ENCODE data around the gene KASH5. TPM values are rescaled to one million over a fixed set of nuclear protein-coding genes. Genes with fewer than 3 reads are reported as not detected.

The KASH5 gene
- total and polyA plus RNA-seq, 2 donors: 0.09 TPM

DNA sequence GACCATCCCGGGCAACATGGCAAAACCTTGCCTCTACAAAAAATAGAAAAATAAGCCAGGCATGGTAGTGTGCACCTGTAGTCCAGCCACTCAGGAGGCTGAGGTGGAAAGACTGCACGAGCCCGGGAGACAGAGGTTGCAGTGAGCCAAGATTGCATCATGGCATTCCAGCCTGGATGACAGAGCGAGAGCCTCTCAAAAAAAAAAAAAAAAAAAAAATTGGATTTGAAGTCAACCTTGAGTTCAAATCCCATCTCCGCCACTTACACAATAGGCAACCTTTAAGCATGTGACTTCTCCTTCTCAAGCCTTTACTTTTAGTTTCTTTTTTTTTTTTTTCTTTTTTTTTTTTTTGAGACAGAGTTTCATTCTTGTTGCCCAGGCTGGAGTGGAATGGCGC is 12.0 kb downstream of the KASH5 start:
- Histone ChIP-seq H3K36me3 (ENCODE audit: control insufficient read depth in 2 of 2, insufficient read depth in 2 of 2, low read length in 1 of 2) (no peaks in the 10 kb centered on the region), H3K27ac (ENCODE audit: low read depth in 1 of 2, low read length in 1 of 2) (no peak overlapping the region), H3K4me3 (ENCODE audit: low read length in 2 of 2) (no peak overlapping the region), H3K4me1 (ENCODE audit: control insufficient read depth in 2 of 2, insufficient read depth in 2 of 2, low read length in 2 of 2) (peaks cover 10 to 38% of the 10 kb centered on the region in 2 donors), H3K9me3 (ENCODE audit: control insufficient read depth in 2 of 2, insufficient read depth in 1 of 2, low read length in 1 of 2) (no peaks in the 10 kb centered on the region), H3K27me3 (ENCODE audit: control insufficient read depth in 2 of 2, insufficient read depth in 1 of 2, low read length in 1 of 2) (peaks cover 0 to 9% of the 10 kb centered on the region in 2 donors)
- DNase-seq (ENCODE audit: low read depth in 6 of 9, low spot score in 9 of 9): no peak
- 98% methylated on average over 6 of the region's 6 CpGs for WGBS

GRCh38 chr19:49403404-49404187 is 15.5 kb downstream of the KASH5 start:
- Histone ChIP-seq H3K27ac (ENCODE audit: low read depth in 1 of 2, low read length in 1 of 2) (peak overlapping the region; percentile 8 to 50), H3K4me3 (ENCODE audit: low read length in 2 of 2) (no peak overlapping the region), H3K4me1 (ENCODE audit: control insufficient read depth in 2 of 2, insufficient read depth in 2 of 2, low read length in 2 of 2) (peaks cover 5 to 36% of the 10 kb centered on the region in 2 donors), H3K27me3 (ENCODE audit: control insufficient read depth in 2 of 2, insufficient read depth in 1 of 2, low read length in 1 of 2) (peaks cover 0 to 2% of the 10 kb centered on the region in 2 donors), H3K9me3 (ENCODE audit: control insufficient read depth in 2 of 2, insufficient read depth in 1 of 2, low read length in 1 of 2) (peaks cover 0 to under 1% of the 10 kb centered on the region in 2 donors), H3K36me3 (ENCODE audit: control insufficient read depth in 2 of 2, insufficient read depth in 2 of 2, low read length in 1 of 2) (no peaks in the 10 kb centered on the region)
- peak in 1 of 9 donors; percentile 46 for DNase-seq (ENCODE audit: low read depth in 6 of 9, low spot score in 9 of 9)
- 60% methylated on average over 7 of the region's 7 CpGs for WGBS

DNA sequence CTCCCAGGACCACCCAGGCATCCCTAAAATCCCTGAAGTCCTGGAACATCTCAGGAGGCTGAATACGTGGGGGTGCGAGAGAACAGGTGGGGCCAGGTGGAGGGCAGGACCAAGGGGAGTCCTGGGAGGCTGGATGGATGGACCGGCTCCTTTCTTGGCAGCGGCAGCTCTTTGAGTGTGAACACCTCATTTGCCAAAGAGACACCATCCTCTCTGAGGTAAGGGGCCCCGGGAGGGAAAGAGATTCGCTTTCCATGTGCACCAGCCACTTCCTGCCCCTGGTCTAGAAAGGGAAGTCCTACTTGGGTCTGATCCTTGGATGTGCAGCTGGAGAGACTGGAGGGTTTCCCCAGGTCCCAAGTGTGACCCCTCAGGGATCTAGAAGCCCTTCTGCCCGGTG is 19.0 kb downstream of the KASH5 start:
- Histone ChIP-seq H3K4me3 (ENCODE audit: low read length in 2 of 2) (no peak overlapping the region), H3K4me1 (ENCODE audit: control insufficient read depth in 2 of 2, insufficient read depth in 2 of 2, low read length in 2 of 2) (peaks cover 9 to 43% of the 10 kb centered on the region in 2 donors), H3K27me3 (ENCODE audit: control insufficient read depth in 2 of 2, insufficient read depth in 1 of 2, low read length in 1 of 2) (peaks cover 0 to 2% of the 10 kb centered on the region in 2 donors), H3K36me3 (ENCODE audit: control insufficient read depth in 2 of 2, insufficient read depth in 2 of 2, low read length in 1 of 2) (no peaks in the 10 kb centered on the region), H3K9me3 (ENCODE audit: control insufficient read depth in 2 of 2, insufficient read depth in 1 of 2, low read length in 1 of 2) (peaks cover 0 to 7% of the 10 kb centered on the region in 2 donors), H3K27ac (ENCODE audit: low read depth in 1 of 2, low read length in 1 of 2) (no peak overlapping the region)
- WGBS: 88% methylated on average over 7 of the region's 7 CpGs
- DNase-seq (ENCODE audit: low read depth in 6 of 9, low spot score in 9 of 9): no peak

DNA sequence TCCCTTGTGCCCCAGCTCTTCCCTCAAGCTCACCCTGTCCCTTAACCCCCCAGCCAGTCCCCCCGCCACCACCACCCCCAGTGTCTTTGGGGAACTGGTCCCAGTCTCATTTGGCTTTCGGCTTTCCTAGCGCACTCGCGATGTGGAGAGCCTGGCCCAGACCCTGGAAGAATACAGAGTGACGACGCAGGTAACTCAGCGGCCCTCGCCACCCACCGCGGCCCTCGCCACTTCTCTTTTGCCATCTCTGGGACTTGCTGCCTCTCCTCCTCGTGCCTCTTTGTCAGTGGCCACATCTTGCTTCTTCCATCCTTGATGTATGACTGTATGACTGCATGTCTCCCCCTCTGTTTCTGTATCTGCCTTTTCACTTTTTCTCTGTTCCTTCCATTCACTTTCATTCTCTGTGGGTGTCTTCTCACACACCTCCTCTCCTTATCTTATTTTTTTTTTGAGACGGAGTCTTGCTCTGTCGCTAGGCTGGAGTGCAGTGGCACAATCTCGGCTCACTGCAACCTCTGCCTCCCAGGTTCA is 19.5 kb downstream of the KASH5 start:
- H3K27ac ChIP-seq (ENCODE audit: low read depth in 1 of 2, low read length in 1 of 2): no peak overlapping the region
- peaks cover 9 to 43% of the 10 kb centered on the region in 2 donors for H3K4me1 ChIP-seq (ENCODE audit: control insufficient read depth in 2 of 2, insufficient read depth in 2 of 2, low read length in 2 of 2)
- H3K36me3 ChIP-seq (ENCODE audit: control insufficient read depth in 2 of 2, insufficient read depth in 2 of 2, low read length in 1 of 2): no peaks in the 10 kb centered on the region
- DNase-seq (ENCODE audit: low read depth in 6 of 9, low spot score in 9 of 9): no peak
- H3K9me3 ChIP-seq (ENCODE audit: control insufficient read depth in 2 of 2, insufficient read depth in 1 of 2, low read length in 1 of 2): peaks cover 0 to 7% of the 10 kb centered on the region in 2 donors
- no peak overlapping the region for H3K4me3 ChIP-seq (ENCODE audit: low read length in 2 of 2)
- peaks cover 0 to 2% of the 10 kb centered on the region in 2 donors for H3K27me3 ChIP-seq (ENCODE audit: control insufficient read depth in 2 of 2, insufficient read depth in 1 of 2, low read length in 1 of 2)
- 95% methylated on average over 16 of the region's 16 CpGs for WGBS

DNA sequence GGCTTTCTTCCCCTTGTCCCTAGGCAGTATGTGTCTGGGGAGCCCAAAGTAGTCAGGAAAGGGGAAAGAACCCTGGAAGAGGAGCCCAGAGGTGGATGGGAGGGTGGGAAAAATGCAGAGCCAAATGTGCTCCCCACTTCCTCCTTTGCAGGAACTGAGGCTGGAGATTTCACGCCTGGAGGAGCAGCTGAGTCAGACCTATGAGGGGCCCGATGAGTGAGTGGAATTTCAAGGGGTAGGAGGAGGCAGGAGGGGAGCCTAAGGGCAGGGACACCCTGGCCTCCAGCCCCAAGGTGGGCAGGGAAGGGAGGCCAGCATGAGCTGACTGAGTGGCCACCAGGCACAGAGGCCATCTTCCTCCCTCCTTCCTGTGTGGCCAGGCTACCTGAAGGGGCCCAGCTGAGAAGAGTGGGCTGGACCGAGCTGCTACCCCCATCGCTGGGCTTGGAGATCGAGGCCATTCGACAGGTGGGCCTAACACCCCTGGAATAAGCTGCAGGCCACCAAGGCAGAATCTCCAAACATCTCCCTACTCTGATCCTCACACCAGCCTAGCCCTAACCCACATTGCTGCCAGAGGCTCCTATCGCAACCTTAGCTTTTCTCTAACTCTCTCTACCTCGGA is 20.9 kb downstream of the KASH5 start:
- Histone ChIP-seq H3K4me1 (ENCODE audit: control insufficient read depth in 2 of 2, insufficient read depth in 2 of 2, low read length in 2 of 2) (peaks cover 9 to 34% of the 10 kb centered on the region in 2 donors), H3K27ac (ENCODE audit: low read depth in 1 of 2, low read length in 1 of 2) (no peak overlapping the region), H3K9me3 (ENCODE audit: control insufficient read depth in 2 of 2, insufficient read depth in 1 of 2, low read length in 1 of 2) (peaks cover 0 to 7% of the 10 kb centered on the region in 2 donors), H3K36me3 (ENCODE audit: control insufficient read depth in 2 of 2, insufficient read depth in 2 of 2, low read length in 1 of 2) (no peaks in the 10 kb centered on the region), H3K27me3 (ENCODE audit: control insufficient read depth in 2 of 2, insufficient read depth in 1 of 2, low read length in 1 of 2) (peaks cover 0 to 2% of the 10 kb centered on the region in 2 donors), H3K4me3 (ENCODE audit: low read length in 2 of 2) (no peak overlapping the region)
- 88% methylated on average over 8 of the region's 8 CpGs for WGBS
- DNase-seq (ENCODE audit: low read depth in 6 of 9, low spot score in 9 of 9): no peak

- WGBS: 48% methylated on average over 5 of the region's 5 CpGs
- H3K36me3 ChIP-seq (ENCODE audit: control insufficient read depth in 2 of 2, insufficient read depth in 2 of 2, low read length in 1 of 2): no peaks in the 10 kb centered on the region
- peaks cover 0 to 7% of the 10 kb centered on the region in 2 donors for H3K9me3 ChIP-seq (ENCODE audit: control insufficient read depth in 2 of 2, insufficient read depth in 1 of 2, low read length in 1 of 2)
- H3K27ac ChIP-seq (ENCODE audit: low read depth in 1 of 2, low read length in 1 of 2): peak overlapping the region in 1 of 2 donors; percentile 47
- peaks cover 0 to 2% of the 10 kb centered on the region in 2 donors for H3K27me3 ChIP-seq (ENCODE audit: control insufficient read depth in 2 of 2, insufficient read depth in 1 of 2, low read length in 1 of 2)
- H3K4me3 ChIP-seq (ENCODE audit: low read length in 2 of 2): no peak overlapping the region
- peak in 1 of 9 donors; percentile 58 for DNase-seq (ENCODE audit: low read depth in 6 of 9, low spot score in 9 of 9)
- peaks cover 9 to 29% of the 10 kb centered on the region in 2 donors for H3K4me1 ChIP-seq (ENCODE audit: control insufficient read depth in 2 of 2, insufficient read depth in 2 of 2, low read length in 2 of 2)
Measured at GRCh38 chr19:49409441-49410029, 21.5 kb downstream of the KASH5 start.

DNA sequence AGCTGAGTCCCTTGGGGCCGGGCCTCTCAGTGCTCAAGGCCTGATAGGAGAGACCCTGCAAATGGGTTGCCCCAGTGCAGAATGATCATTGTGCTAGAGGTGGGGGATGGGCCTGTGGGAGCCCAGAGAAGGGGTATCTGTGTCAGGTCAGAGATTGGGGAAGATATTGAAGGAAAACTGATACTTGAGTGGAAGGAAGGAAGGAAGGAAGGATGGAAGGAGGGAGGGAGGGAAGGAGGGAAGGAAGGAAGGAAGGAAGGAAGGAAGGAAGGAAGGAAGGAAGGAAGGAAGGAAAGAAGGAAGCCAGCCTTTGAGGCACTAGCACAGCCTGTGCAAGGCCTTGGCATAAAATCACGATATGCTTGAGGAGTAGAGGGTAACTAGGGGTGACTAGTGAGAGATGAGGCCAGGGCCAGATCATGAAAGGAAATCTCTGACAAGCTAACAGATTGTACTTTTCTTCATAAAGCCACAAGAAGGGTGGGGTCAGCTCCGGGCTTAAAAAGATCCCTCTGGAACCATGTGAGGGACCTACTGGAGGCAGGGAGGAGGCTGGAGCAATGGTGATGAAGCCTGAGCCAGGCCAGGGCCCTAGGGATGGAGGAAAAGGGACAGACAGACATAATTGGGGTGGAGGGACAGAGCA is 23.8 kb downstream of the KASH5 start:
- peaks cover 0 to 7% of the 10 kb centered on the region in 2 donors for H3K9me3 ChIP-seq (ENCODE audit: control insufficient read depth in 2 of 2, insufficient read depth in 1 of 2, low read length in 1 of 2)
- no peak for DNase-seq (ENCODE audit: low read depth in 6 of 9, low spot score in 9 of 9)
- no peak overlapping the region for H3K4me3 ChIP-seq (ENCODE audit: low read length in 2 of 2)
- no peak overlapping the region for H3K27ac ChIP-seq (ENCODE audit: low read depth in 1 of 2, low read length in 1 of 2)
- no peaks in the 10 kb centered on the region for H3K36me3 ChIP-seq (ENCODE audit: control insufficient read depth in 2 of 2, insufficient read depth in 2 of 2, low read length in 1 of 2)
- WGBS: 94% methylated on average over 3 of the region's 3 CpGs
- peaks cover 0 to 4% of the 10 kb centered on the region in 2 donors for H3K27me3 ChIP-seq (ENCODE audit: control insufficient read depth in 2 of 2, insufficient read depth in 1 of 2, low read length in 1 of 2)
- peaks cover 9 to 35% of the 10 kb centered on the region in 2 donors for H3K4me1 ChIP-seq (ENCODE audit: control insufficient read depth in 2 of 2, insufficient read depth in 2 of 2, low read length in 2 of 2)

DNA sequence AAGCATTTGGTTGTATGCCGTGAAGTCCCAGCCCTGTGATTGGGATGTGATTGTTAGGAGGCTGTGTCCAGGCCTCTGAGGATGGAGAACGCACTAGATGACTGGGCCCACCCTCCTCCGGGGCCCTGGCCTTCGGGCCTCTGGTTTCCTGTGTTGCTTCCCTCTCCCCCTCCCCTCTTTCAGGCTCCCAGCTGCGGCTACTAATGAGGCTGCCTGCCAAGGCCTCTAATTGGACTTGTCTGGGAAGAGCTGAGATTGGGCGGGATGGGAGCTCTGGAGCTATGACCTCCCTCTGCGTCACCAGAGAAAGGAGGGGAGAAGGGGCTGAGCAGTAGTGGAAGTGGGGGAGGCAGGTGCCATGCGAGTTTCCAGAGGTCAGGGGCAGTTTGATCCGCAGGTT is 25.3 kb downstream of the KASH5 start:
- 82% methylated on average over 9 of the region's 9 CpGs for WGBS
- Histone ChIP-seq H3K4me1 (ENCODE audit: control insufficient read depth in 2 of 2, insufficient read depth in 2 of 2, low read length in 2 of 2) (peaks cover 9 to 35% of the 10 kb centered on the region in 2 donors), H3K36me3 (ENCODE audit: control insufficient read depth in 2 of 2, insufficient read depth in 2 of 2, low read length in 1 of 2) (no peaks in the 10 kb centered on the region), H3K27ac (ENCODE audit: low read depth in 1 of 2, low read length in 1 of 2) (no peak overlapping the region), H3K4me3 (ENCODE audit: low read length in 2 of 2) (no peak overlapping the region), H3K9me3 (ENCODE audit: control insufficient read depth in 2 of 2, insufficient read depth in 1 of 2, low read length in 1 of 2) (peaks cover 0 to 7% of the 10 kb centered on the region in 2 donors), H3K27me3 (ENCODE audit: control insufficient read depth in 2 of 2, insufficient read depth in 1 of 2, low read length in 1 of 2) (peaks cover 0 to 18% of the 10 kb centered on the region in 2 donors)
- DNase-seq (ENCODE audit: low read depth in 6 of 9, low spot score in 9 of 9): no peak
